IPS DF 6.9 (cell line): Measurements from ENCODE around the gene OR5P2.
"Not testable (repeated sequence)": the region's sequence is repeated elsewhere in the genome, so short reads cannot be mapped to it uniquely, and the experiment has no call there.

Experiments
- DNase-seq: peaks from one replicate; pipeline ENCODE4 v3.0.0-alpha.2; 2013; ENCODE audit warnings: low read depth, low spot score
- H3K27ac ChIP-seq: one replicate; pipeline ENCODE4 v1.5.1; 2013; ENCODE audit warnings: low read length, control low read depth
- H3K27me3 ChIP-seq: 2 replicates; pipeline ENCODE4 v1.6.1; 2013; ENCODE audit warnings: mild to moderate bottlenecking, low read length; ENCODE audit not compliant: control insufficient read depth, insufficient read depth
- H3K36me3 ChIP-seq: 2 replicates; pipeline ENCODE4 v1.6.1; 2013; ENCODE audit warnings: low read length; ENCODE audit not compliant: control insufficient read depth, insufficient read depth
- H3K4me1 ChIP-seq: 2 replicates; pipeline ENCODE4 v1.6.1; 2013; ENCODE audit warnings: low read length; ENCODE audit not compliant: control insufficient read depth, insufficient read depth
- H3K4me3 ChIP-seq: 2 replicates; pipeline ENCODE4 v1.5.1; 2013; ENCODE audit warnings: mild to moderate bottlenecking, low read length
- H3K9me3 ChIP-seq: 2 replicates; pipeline ENCODE4 v1.6.1; 2013; ENCODE audit warnings: low read length, inconsistent platforms; ENCODE audit not compliant: control insufficient read depth, insufficient read depth
- WGBS: extraction: QIAGEN DNeasy Blood & Tissue Kit; methylation state at CpG from one replicate; pipeline ENCODE4 v1.1.7; 2013; ENCODE audit warnings: mixed read lengths, missing lambda C conversion rate; ENCODE audit not compliant: insufficient read length, insufficient coverage; 5-methylcytosine and 5-hydroxymethylcytosine counted together

The OR5P2 gene, protein sequence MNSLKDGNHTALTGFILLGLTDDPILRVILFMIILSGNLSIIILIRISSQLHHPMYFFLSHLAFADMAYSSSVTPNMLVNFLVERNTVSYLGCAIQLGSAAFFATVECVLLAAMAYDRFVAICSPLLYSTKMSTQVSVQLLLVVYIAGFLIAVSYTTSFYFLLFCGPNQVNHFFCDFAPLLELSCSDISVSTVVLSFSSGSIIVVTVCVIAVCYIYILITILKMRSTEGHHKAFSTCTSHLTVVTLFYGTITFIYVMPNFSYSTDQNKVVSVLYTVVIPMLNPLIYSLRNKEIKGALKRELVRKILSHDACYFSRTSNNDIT

DNA sequence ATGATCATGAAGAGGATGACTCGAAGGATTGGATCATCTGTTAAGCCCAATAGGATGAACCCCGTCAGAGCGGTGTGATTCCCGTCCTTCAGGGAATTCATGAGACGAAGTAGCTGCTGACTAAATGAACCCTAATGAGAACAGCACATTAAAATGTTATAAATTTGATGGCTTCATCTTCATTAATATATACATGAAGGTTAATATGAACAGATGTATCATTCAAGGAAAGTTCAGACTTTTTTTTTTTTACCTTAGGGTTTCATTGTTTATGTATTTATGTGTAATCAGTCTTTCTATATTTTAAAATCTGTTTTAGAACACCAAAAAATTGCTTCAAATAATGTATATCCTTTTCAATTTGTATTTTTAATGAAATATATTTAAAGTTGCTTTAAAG, at the start of gene OR5P2:
Gene OR5P2, minus strand, starts transcription at position 101 of the 400 bp plus-strand sequence. Its CDS starts 0 bp downstream, at position 101.
- no CpG with 5 or more reads among the region's 5 CpGs for WGBS
- no peak for DNase-seq
- H3K4me3 ChIP-seq: no peak within 1 kb of the TSS
- no peaks in the 10 kb centered on the region for H3K4me1 ChIP-seq
- H3K27me3 ChIP-seq: no peaks in the 10 kb centered on the region
- H3K36me3 ChIP-seq: no peaks in the 10 kb centered on the region
- no peaks in the 10 kb centered on the region for H3K9me3 ChIP-seq
- no peak within 1 kb of the TSS for H3K27ac ChIP-seq

GRCh38 chr11:7846003-7846402, 49.3 kb upstream of the OR5P2 start:
- WGBS: no CpG with 5 or more reads among the region's 3 CpGs
- no peaks in the 10 kb centered on the region for H3K4me1 ChIP-seq
- no peak overlapping the region for H3K27ac ChIP-seq
- no peak overlapping the region for H3K4me3 ChIP-seq
- no peaks in the 10 kb centered on the region for H3K36me3 ChIP-seq
- no peaks in the 10 kb centered on the region for H3K9me3 ChIP-seq
- DNase-seq: no peak
- H3K27me3 ChIP-seq: no peaks in the 10 kb centered on the region

GRCh38 chr11:7844986-7845385, 48.2 kb upstream of the OR5P2 start:
- no peak for DNase-seq
- no peaks in the 10 kb centered on the region for H3K9me3 ChIP-seq
- H3K4me3 ChIP-seq: no peak overlapping the region
- H3K27ac ChIP-seq: no peak overlapping the region
- no peaks in the 10 kb centered on the region for H3K4me1 ChIP-seq
- no peaks in the 10 kb centered on the region for H3K27me3 ChIP-seq
- WGBS: no CpG with 5 or more reads among the region's 3 CpGs
- no peaks in the 10 kb centered on the region for H3K36me3 ChIP-seq

- WGBS: no CpG with 5 or more reads among the region's 1 CpG
Measured at GRCh38 chr11:7844521-7844920, 47.8 kb upstream of the OR5P2 start.

GRCh38 chr11:7840578-7840977, 43.8 kb upstream of the OR5P2 start:
- no peaks in the 10 kb centered on the region for H3K4me1 ChIP-seq
- H3K27ac ChIP-seq: no peak overlapping the region
- no peak for DNase-seq
- no peak overlapping the region for H3K4me3 ChIP-seq
- no peaks in the 10 kb centered on the region for H3K36me3 ChIP-seq
- H3K9me3 ChIP-seq: no peaks in the 10 kb centered on the region
- no CpG with 5 or more reads among the region's 2 CpGs for WGBS
- H3K27me3 ChIP-seq: no peaks in the 10 kb centered on the region

More at GRCh38 chr11:7844521-7844920, 47.8 kb upstream of the OR5P2 start:
- Histone ChIP-seq H3K4me3 (no peak overlapping the region), H3K27ac (no peak overlapping the region), H3K27me3 (no peaks in the 10 kb centered on the region), H3K36me3 (no peaks in the 10 kb centered on the region), H3K9me3 (no peaks in the 10 kb centered on the region), H3K4me1 (no peaks in the 10 kb centered on the region)
- no peak for DNase-seq

DNA sequence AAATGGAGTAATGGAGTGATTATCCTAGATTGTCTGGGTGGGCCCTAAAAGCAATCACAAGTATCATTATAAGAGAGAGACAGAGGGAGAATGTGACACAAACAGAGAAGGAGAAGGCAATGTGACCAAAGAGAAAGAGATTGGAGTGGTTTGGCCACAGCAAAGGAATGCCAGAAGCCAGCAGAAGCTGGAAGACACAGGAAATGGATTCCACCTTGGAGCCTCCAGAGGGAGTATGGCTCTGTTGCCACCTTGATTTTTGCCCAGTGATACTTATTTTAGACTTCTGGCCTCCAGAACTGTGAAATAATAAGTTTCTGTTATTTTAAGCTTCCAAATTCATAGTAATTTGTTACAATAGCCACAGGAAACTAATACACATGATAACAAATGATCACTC, 36.8 kb upstream of the OR5P2 start:
- Histone ChIP-seq H3K36me3 (no peaks in the 10 kb centered on the region), H3K27ac (no peak overlapping the region), H3K9me3 (no peaks in the 10 kb centered on the region), H3K4me1 (no peaks in the 10 kb centered on the region), H3K4me3 (no peak overlapping the region), H3K27me3 (no peaks in the 10 kb centered on the region)
- no peak for DNase-seq

DNA sequence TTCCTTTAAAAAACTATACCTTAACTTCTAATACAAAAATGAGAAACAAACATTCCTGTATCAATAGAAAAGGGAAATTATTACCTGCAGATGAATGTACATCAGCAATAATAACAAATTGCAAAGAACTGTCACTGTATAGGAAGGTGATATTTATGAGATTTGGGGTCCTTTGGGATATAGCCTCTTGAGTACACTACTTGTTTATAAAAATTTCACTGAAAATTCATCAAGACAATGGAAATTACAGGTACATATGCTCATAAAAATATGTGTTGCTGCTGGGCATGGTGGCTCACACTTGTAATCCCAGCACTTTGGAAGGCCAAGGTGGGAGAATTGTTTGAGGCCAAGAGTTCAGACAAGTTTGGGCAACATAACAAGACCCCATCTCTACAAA, 34.0 kb upstream of the OR5P2 start, which contains the start of gene OR5P3:
Gene OR5P3, minus strand, starts transcription at position 101 of the 400 bp plus-strand sequence.
- H3K27me3 ChIP-seq: no peaks in the 10 kb centered on the region
- no peak within 1 kb of the TSS for H3K27ac ChIP-seq

DNA sequence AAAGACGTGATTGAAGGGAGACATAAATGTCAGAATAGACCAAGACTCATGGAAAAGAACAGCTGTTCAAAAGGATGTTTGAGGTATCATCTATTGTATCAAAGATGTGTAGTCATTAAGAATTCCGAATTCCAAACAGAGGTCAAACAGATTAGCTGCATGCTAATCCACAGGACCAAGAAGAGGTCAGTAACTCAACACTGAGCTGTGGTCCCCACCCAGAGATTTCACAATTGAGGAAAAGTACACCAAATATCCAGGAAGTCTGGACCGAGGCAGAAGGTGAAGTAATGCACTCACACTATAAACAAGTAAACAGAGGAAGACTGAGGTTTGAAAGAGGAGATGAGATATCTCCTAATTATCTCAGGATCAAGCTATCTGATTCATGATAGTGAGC, 29.6 kb upstream of the OR5P2 start:
- Histone ChIP-seq H3K4me1 (no peaks in the 10 kb centered on the region), H3K4me3 (no peak overlapping the region), H3K27ac (no peak overlapping the region), H3K9me3 (no peaks in the 10 kb centered on the region), H3K27me3 (no peaks in the 10 kb centered on the region), H3K36me3 (no peaks in the 10 kb centered on the region)
- WGBS: no CpG with 5 or more reads among the region's 3 CpGs
- DNase-seq: no peak

More for the DNA sequence above, 34.0 kb upstream of the OR5P2 start, which contains the start of gene OR5P3:
- Histone ChIP-seq H3K4me1 (no peaks in the 10 kb centered on the region), H3K36me3 (no peaks in the 10 kb centered on the region), H3K9me3 (no peaks in the 10 kb centered on the region), H3K4me3 (no peak within 1 kb of the TSS)
- no peak for DNase-seq

GRCh38 chr11:7820417-7820816, 23.7 kb upstream of the OR5P2 start:
- H3K9me3 ChIP-seq, H3K4me1 ChIP-seq, H3K27ac ChIP-seq, DNase-seq, H3K36me3 ChIP-seq, H3K27me3 ChIP-seq, H3K4me3 ChIP-seq: not testable (repeated sequence)
- no CpG with 5 or more reads among the region's 3 CpGs for WGBS

DNA sequence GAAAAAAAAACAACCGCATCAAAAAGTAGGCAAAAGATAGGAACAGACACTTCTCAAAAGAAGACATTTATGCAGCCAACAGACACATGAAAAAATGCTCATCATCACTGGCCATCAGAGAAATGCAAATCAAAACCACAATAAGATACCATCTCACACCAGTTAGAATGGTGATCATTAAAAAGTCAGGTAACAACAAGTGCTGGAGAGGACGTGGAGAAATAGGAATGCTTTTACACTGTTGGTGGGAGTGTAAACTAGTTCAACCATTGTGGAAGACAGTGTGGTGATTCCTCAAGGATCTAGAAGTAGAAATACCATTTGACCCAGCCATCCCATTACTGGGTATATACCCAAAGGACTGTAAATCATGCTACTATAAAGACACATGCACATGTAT, 18.2 kb upstream of the OR5P2 start:
- not testable (repeated sequence) for H3K9me3 ChIP-seq, H3K27me3 ChIP-seq, DNase-seq, H3K4me1 ChIP-seq, H3K36me3 ChIP-seq, H3K4me3 ChIP-seq, H3K27ac ChIP-seq
- no CpG with 5 or more reads among the region's 2 CpGs for WGBS

DNA sequence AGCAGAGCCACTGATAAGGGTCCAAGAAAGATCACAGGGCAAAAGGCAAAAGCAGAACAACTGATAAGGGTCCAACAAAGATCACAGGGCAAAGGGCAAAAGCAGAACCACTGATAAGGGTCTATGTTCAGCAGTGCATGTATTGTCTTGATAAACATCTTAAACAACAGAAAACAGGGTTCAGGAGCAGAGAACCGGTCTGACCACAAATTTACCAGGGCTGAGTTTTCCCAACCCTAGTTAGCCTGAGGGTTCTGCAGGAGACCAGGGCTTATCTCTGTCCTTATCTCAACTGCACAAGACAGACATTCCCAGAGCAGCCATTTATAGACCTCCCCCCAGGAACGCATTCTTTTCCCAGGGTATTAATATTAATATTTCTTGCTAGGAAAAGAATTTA, 13.6 kb upstream of the OR5P2 start:
- WGBS: no CpG with 5 or more reads among the region's 2 CpGs
- H3K4me3 ChIP-seq, H3K36me3 ChIP-seq, H3K9me3 ChIP-seq, H3K27me3 ChIP-seq, H3K4me1 ChIP-seq, H3K27ac ChIP-seq, DNase-seq: not testable (repeated sequence)
